ENCODE results near the gene MAG. TPM values are rescaled to one million over a fixed set of nuclear protein-coding genes. Genes with fewer than 3 reads are reported as not detected.

MAG gene
- total RNA-seq, 1 donor from 2014 or later: not detected

GRCh38 chr19:35347930-35348298, 56.0 kb downstream of the MAG start:
- Mint-ChIP-seq H3K9me3 (no peaks in the 10 kb centered on the region), H3K27me3 (ENCODE audit: low read depth) (peaks cover 44% of the 10 kb centered on the region), H3K36me3 (ENCODE audit: low read depth) (no peaks in the 10 kb centered on the region), H3K4me1 (no peaks in the 10 kb centered on the region), H3K27ac (ENCODE audit: unreplicated experiment) (no peak overlapping the region), H3K4me3 (no peak overlapping the region)
- DNase-seq (ENCODE audit: low read depth, low spot score): no peak
- TF ChIP-seq CTCF (conservative IDR thresholded peaks at IDR 0.05): no peak

- Mint-ChIP-seq H3K27me3 (ENCODE audit: low read depth) (peaks cover 45% of the 10 kb centered on the region), H3K4me3 (no peak overlapping the region), H3K27ac (ENCODE audit: unreplicated experiment) (no peak overlapping the region), H3K9me3 (no peaks in the 10 kb centered on the region), H3K4me1 (no peaks in the 10 kb centered on the region), H3K36me3 (ENCODE audit: low read depth) (no peaks in the 10 kb centered on the region)
- no peak for TF ChIP-seq CTCF (conservative IDR thresholded peaks at IDR 0.05)
- no peak for DNase-seq (ENCODE audit: low read depth, low spot score)
Measured at GRCh38 chr19:35348911-35349611, 57.1 kb downstream of the MAG start.

- H3K27me3 Mint-ChIP-seq (ENCODE audit: low read depth): peaks cover 45% of the 10 kb centered on the region
- no peak overlapping the region for H3K4me3 Mint-ChIP-seq
- no peak for TF ChIP-seq CTCF (conservative IDR thresholded peaks at IDR 0.05)
- no peak overlapping the region for H3K27ac Mint-ChIP-seq (ENCODE audit: unreplicated experiment)
- DNase-seq (ENCODE audit: low read depth, low spot score): no peak
- no peaks in the 10 kb centered on the region for H3K36me3 Mint-ChIP-seq (ENCODE audit: low read depth)
- no peaks in the 10 kb centered on the region for H3K9me3 Mint-ChIP-seq
- H3K4me1 Mint-ChIP-seq: no peaks in the 10 kb centered on the region
Measured at GRCh38 chr19:35349614-35350521, 57.9 kb downstream of the MAG start.

GRCh38 chr19:35350591-35350990, 58.6 kb downstream of the MAG start:
- no peak for DNase-seq (ENCODE audit: low read depth, low spot score)
- no peak for TF ChIP-seq CTCF (conservative IDR thresholded peaks at IDR 0.05)
- Mint-ChIP-seq H3K9me3 (no peaks in the 10 kb centered on the region), H3K4me1 (no peaks in the 10 kb centered on the region), H3K4me3 (no peak overlapping the region), H3K27me3 (ENCODE audit: low read depth) (peaks cover 45% of the 10 kb centered on the region), H3K27ac (ENCODE audit: unreplicated experiment) (no peak overlapping the region), H3K36me3 (ENCODE audit: low read depth) (no peaks in the 10 kb centered on the region)

GRCh38 chr19:35351411-35352176, 59.6 kb downstream of the MAG start:
- no peaks in the 10 kb centered on the region for H3K36me3 Mint-ChIP-seq (ENCODE audit: low read depth)
- no peak overlapping the region for H3K27ac Mint-ChIP-seq (ENCODE audit: unreplicated experiment)
- no peak for TF ChIP-seq CTCF (conservative IDR thresholded peaks at IDR 0.05)

More at GRCh38 chr19:35351411-35352176, 59.6 kb downstream of the MAG start:
- Mint-ChIP-seq H3K27me3 (ENCODE audit: low read depth) (peaks cover 40% of the 10 kb centered on the region), H3K4me3 (no peak overlapping the region), H3K9me3 (no peaks in the 10 kb centered on the region), H3K4me1 (no peaks in the 10 kb centered on the region)
- DNase-seq (ENCODE audit: low read depth, low spot score): no peak

Measured in neural crest cell (in vitro differentiated cells).